ENCODE results near the gene PPM1H.
"Not testable (repeated sequence)": the region's sequence is repeated elsewhere in the genome, so short reads cannot be mapped to it uniquely, and the experiment has no call there.

Gene PPM1H

DNA sequence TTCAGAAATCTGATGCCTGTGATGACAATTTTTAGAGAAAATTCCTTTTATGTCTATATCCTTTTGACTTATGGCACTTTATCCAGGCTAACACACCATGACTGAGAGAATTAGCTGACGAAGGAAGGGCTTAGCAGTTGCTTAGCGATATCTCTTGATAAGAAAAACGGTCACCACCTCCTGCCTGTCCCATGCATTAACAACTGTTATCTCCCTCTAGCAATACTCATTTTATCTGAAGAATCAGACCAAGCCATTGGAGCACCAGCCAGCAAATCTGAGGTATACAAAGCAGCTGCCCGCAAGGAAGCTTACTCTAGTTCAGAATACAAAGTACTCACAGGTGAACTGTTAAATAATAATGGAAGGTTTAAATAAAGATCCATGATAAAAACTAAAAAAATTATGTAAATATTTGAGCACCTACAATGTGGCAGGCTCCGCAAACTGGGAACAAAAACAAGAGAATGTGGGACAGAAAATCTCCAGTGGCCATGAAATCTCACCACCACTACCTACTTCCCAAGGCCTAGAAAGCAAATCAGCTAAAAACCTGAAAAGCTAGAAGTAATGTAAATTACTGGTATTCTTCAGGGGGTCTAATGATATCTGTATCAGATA, 24.3 kb downstream of the PPM1H start:
- DNase-seq (ENCODE audit: low spot score) (no peak), FAIRE-seq (no peak)

DNA sequence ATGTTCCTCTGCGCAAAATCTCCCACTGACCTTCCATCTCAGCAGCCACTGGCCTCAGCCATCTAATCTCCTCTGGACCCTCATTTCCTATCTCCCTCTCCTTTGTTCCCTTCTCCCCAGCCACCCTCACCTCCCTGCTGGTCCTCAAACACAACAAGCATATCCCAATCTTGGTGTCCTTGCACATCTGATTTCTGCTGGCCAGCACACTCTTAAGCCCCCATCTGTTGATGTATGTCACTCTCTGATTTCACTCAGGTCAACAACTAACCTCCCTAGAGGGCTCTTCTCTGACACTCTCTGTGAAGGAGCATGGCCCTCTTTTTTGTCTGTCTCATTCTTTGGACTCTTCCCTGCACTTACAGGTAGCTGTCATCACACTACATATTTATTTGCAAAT, 25.6 kb downstream of the PPM1H start:
- FAIRE-seq (no peak), DNase-seq (ENCODE audit: low spot score) (no peak)

DNA sequence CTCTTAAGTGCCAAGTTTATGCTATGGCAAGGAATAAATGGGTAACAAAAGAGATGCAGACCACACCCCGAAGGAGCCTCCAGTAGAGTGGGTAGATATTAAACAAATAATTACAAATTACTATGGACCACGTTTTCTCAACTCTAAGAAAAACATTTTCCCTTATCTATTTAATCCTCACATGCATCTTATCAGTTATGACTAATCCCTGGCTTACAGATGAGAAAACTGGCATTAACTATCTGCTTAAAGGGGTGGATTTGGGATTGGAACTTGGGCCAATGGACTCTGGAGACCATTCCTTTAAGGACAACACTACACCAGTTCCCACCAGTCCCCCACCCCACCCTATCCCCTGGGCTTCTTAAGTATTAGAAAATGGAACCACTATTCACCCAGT, 26.3 kb downstream of the PPM1H start:
- no peak for DNase-seq (ENCODE audit: low spot score)

DNA sequence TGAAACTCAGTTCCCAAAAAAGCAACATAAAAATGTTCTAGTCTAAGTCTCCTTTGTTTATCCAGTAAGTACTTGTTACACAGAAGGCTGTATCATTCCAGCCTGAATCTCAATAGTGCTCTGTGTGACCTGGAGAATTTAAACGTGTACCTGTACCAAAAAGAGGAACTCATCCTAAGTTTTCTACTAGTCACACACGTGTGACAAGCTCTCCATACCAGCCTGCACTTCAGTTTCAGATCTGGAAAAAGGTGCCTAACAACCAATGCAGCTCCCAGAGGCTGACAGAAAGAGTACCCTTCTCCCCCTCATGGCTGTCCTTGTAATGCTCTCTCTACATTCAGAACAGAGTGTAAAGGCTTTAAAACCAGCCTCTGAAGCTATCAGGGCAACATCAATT, 27.4 kb downstream of the PPM1H start:
- FAIRE-seq (no peak), DNase-seq (ENCODE audit: low spot score) (no peak)

More for the DNA sequence above, 26.3 kb downstream of the PPM1H start:
- FAIRE-seq: no peak

DNA sequence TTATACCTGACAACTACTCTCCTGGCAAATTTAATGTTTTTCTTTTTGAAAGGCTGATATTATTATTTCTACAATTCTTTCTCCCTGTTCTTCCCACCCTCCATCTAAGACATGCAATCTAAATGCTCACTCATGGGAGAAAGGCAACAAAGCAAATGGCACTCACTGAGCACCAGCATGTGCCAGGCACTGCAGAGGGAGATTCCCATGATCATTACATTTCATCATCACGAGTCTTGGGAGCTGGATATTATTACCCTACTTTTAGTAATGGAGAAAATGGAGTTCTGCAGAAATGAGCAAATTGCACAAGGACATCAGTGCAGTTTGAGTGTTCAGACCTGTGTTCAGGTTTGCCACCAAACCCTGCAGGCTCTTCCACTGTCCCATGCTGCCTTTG, 27.9 kb downstream of the PPM1H start:
- DNase-seq (ENCODE audit: low spot score) (no peak), FAIRE-seq (no peak)

DNA sequence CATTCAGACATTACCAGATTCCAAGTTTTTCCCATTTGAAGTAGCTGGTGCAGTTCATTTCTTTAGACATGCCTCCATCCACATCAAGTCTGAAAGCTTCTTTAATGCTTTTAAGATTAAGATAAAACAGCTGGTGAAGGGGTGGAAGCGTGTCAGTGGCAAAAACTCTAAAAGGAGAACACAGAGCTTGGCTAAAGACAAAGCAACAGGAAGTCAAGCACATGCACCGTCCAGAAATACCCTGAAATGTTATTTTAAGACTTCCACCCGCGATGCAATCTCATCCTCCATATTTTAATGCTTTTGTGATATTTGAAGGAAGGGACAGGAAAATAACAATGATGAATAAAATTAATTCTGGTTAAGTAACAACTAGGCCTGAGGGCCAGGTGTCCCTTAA, 31.8 kb downstream of the PPM1H start:
- FAIRE-seq (no peak), DNase-seq (ENCODE audit: low spot score) (no peak)

DNA sequence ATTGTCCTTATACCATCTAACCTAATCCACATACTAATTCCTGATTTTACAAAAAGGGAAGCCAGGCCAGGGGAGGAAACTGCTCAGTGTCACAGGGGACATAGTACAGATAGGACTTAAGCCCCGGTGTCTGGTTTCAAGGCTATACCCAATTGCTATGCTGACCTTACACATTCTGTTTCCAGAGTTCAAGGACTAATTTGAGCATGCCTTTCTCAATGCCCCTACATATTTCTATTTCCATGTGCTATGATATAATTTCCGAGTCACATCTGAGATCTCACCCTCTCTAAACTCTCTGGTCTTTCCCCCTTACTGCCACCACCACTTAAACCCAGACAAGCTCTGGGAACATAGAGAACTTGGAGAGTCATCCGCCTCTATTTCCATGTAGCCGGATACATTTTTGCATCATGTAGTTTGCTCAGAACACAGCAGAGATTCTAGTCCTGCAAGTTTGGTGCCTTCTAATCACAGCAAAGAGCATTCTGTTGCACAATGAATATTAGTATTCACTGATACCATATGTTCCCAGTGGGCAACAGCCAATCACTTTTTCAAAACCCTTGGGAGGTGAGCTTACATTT, 34.2 kb downstream of the PPM1H start:
- FAIRE-seq (no peak), DNase-seq (ENCODE audit: low spot score) (no peak)

DNA sequence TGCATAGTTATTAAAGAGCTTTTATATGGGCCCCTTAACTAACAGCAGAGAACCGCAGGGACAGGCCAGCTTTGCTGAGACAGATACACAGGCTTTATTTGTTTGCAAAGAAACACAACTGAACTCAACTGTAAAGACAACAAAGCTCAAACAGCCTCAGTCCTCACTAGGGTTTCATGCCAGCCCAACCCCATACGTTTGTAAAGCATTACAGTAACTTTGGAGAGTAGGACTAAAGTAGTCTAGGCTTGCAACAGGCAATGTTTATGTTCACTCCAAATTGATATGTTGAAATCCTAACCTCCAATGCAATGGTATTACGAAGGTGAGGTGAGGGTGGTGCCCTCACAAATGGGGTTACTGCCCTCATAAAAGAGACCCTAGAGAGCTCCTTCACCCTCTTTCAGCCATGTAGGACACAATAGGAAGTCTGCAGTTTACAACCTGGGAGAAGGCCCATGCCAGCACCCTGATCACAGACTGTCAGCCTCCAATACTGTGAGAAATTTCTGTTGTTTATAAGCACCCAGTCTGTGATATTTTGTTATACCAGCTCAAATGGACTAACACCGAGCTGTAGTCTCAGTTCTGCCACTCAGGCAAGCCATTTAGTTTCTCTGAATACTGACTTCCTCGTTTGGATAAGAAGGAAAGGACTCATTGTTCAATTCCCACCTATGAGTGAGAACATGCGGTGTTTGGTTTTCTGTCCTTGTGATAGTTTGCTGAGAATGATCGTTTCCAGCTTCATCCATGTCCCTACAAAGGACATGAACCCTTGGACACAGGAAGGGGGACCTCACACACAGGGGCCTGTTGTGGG, 35.2 kb downstream of the PPM1H start:
- DNase-seq (ENCODE audit: low spot score) (no peak), FAIRE-seq (no peak)

DNA sequence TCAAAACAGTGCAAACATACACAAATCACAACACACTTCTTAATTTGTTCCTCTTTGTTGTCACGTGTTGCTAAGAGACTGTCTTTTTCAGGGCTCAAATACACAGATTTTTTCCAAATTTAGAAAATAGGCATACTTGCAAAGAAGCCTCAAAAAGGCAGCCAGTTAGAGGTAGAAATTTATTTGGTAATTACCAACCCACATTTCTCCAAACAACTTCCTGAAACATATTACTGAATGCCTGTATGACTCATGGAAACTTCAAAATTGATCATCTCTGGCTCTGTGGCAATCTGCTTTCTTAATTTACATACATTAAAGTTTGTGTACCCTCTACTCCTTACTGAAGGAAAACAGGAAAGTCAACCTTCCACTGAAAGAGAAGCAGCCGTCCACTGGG, 36.4 kb downstream of the PPM1H start:
- FAIRE-seq: no peak
- DNase-seq (ENCODE audit: low spot score): no peak

DNA sequence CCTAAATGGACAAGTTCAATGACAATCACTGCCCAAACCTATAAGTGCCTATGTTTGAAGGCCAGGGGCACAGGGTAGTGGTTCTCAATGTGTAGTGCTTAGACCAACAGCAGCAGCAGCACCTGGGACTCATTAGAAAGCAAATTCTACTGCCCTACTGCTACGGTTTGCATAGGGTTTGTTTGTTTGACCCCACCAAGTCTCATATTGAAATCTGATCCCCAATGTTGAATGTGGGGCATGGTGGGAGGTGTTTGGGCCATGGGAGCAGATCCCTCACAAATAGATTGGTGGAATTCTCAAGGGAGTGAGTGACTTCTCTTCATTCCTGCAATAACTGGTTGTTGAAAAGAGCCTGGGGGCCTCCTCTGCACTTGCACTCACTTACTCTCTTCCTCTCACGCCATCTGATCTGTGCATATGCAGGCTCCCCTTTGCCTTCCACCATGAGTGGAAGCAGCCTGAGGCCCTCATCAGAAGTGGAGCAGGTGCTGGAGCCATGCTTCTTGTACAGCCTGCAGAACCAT, 39.5 kb downstream of the PPM1H start:
- no peak for FAIRE-seq
- DNase-seq (ENCODE audit: low spot score): no peak

DNA sequence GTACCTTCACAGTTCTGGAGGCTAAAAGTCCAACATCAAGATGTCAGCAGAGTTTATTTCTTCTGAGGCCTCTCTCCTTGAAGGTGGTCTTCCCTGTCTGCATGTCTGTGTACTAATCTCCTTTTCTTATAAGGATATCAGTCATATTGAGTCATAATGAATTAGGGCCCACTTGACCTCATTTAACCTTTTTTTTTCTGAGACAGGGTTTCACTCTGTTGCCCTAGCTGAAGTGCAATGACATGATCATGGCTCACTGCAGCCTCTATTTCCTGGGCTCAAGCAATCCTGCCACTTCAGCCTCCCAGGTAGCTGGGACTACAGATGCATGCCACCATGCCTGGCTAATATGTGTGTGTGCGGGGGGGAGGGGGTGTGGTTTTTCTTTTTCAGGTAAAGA, 41.7 kb downstream of the PPM1H start:
- no peak for FAIRE-seq
- no peak for DNase-seq (ENCODE audit: low spot score)

DNA sequence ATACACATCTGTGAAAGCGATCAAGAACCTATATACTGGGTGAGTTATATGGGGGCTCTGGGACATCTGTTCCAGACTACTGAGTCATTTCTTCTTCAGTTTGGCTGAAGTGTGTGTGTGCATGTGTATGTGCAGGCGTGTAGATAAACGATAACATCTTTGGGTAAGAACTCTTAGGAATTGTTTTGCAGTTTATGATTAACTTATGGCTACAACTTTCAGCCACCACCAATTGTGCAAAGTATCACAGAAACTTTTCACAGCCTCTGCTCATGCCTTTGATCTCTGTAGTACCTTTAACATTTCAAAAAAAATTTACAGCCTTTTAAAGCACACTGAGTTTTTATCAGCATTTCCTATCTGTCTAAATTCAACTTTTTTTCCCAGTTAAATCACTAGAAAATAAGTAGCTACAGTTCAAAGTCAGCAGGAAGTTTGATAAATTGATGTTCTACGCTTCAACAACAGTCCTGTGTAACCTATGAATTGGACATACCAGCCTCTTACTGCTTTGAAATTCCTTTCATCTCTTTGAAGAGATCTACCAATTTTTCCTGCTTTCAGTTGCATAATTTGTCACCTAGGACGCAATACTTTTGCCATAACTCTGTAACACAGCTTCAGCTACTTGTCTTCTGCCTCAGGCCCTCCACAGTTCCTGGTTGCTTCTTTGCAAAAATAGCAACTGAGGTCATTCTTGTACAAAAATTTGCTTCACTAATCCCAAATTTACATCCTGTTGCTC, 43.0 kb downstream of the PPM1H start:
- FAIRE-seq (no peak), DNase-seq (ENCODE audit: low spot score) (no peak)

DNA sequence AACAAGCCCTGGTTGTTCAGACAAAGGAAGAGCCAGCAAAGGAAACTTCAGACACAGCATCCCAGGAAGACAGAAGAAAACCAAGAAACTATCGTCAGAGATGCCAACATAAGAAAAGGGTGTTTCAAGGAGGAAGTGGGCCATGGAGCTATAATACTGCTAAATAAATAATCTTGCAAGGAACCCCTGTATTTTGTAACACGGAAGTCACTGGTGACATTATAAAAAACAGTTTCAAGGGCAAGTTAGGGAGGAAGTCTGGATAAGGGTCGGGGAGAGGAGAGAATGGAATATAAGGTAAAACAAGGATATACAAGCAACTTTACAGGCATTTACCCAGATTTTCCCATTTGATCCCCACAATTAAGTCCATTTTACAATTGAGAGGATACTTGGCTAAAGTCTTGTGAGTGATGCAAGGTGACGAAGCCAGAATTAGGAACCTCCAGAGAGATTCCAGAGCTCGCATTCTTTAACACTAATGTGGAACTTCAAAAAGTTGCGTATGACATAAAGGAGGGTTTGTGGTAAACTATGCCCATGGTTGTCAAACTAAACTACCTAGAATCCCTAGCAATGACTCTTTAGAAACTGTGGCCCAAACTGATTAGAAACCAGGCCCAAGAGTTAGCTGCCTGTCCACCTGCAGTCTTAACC, 46.4 kb downstream of the PPM1H start:
- DNase-seq (ENCODE audit: low spot score): no peak
- no peak for FAIRE-seq

DNA sequence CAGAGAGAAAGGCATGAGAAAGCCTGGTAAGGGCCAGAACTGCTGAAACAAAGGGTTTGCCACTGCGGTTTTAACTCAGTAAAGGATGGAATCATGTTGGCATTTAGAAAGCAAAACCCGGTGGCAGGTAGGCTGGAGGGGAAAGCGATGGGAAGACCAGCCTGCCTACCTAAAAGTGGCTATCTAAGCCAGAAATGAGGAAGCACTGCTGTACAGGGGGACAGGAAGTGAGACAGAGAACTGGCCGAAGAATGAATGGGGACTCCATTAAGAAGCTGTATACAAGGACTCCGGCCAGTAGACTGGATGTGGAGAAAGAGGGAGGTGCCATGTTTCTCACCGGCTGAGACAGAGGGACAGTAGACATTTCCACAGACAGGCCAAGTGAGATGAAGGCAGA, 48.2 kb downstream of the PPM1H start:
- FAIRE-seq: no peak

DNA sequence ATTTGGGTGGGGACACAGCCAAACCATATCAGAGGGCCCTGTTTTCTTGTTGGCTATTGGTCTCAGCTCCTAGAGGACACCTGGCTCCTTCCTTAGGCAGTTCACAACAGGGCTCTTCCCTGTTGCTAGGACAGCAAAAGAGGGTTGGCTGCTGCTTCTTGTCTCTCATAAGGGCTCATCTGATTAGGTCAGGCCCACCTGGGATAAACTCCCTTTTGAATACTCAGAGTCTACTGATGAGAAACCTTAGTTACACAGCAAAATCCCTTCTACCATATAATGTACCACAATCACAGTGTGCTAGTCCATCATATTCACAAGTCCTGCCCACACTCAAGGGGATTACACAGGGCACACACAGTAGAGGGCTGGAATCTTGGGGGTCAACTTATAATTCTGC, 49.7 kb downstream of the PPM1H start:
- no peak for DNase-seq (ENCODE audit: low spot score)
- no peak for FAIRE-seq

More for the DNA sequence above, 48.2 kb downstream of the PPM1H start:
- DNase-seq (ENCODE audit: low spot score): no peak

DNA sequence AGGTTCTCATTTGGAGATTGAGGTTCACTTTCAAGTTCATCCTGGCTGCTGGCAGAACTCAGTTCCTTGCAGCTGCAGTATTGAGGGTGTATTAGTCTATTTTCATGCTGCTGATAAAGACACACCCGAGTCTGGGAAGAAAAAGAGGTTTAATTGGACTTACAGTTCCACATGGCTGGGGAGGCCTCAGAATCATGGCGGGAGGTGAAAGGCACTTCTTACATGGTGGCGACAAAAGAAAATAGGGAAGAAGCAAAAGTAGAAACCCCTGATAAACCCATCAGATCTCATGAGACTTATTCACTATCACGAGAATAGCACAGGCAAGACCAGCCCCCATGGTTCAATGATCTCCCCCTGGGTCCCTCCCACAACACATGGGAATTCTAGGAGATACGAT, 50.1 kb downstream of the PPM1H start:
- FAIRE-seq; DNase-seq (ENCODE audit: low spot score): not testable (repeated sequence)

DNA sequence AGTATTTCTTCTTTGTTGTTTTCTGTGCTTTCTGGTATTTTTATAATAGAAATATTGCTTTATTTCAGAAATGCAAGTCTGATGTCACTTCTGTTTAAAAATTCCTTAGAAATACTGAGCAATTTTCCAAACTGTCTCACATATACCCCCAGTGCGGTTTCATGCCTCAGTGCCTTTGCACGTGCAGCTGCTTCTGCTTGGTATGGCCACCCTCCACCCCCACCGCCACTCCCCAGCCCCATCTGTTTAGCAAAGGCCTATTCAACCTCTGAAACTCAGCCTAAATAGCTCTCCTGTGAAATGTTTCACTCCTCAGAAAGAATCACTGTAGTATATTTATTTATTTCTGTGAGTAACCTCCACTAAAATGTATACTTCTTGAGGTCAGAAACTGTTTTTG, 52.3 kb downstream of the PPM1H start:
- no peak for DNase-seq (ENCODE audit: low spot score)

DNA sequence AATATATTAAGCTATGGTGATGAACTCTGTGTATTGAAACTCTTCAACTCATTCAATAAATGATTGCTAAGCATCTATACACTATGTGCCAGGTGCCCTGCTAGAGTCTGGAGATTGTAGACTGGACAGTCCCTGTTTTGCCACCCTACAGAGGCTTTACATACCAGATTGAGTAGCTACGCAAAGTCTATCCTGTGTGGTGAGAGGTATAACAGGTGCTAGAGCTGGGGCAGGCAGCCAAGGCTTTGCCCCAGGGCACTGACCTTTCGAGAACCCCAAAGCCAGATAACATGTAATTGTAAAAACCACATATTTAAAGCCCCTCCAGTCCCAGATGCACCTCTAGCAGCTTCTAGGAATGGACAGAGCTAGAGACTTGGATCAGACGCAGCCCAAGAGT, 52.8 kb downstream of the PPM1H start:
- DNase-seq (ENCODE audit: low spot score): no peak
- no peak for FAIRE-seq

More for the DNA sequence above, 52.3 kb downstream of the PPM1H start:
- no peak for FAIRE-seq

DNA sequence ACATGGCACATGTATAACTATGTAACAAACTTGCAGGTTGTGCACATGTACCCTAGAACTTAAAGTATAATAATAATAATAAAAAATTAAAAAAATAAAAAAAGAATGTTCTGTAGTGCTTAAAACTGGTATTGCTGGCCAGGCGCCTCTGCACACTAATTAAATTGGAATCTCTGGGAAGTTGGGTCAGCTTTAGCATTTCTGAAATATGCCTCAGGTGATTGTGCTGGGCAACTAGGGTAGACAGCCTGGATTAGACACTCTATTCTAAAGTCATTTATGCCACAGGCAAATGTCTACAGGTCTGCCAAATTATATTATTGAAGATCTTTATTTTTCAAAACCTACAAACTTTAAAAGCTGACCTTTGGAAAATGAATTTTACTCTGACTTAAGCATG, 55.3 kb downstream of the PPM1H start:
- DNase-seq (ENCODE audit: low spot score) (no peak), FAIRE-seq (no peak)

DNA sequence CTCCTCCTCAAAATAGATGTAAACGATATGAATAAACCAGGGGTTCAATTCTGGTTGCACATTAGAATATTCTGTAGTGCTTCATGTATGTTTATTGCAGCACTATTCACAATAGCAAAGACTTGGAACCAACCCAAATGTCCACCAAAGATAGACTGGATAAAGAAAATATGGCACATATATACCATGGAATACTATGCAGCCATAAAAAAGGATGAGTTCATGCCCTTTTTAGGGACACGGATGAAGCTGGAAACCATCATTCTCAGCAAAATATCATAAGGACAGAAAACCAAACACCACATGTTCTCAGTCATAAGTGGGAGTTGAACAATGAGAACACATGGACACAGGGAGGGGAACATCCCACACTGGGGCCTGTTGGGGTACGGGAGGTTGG, 55.7 kb downstream of the PPM1H start:
- not testable (repeated sequence) for FAIRE-seq; DNase-seq (ENCODE audit: low spot score)

DNA sequence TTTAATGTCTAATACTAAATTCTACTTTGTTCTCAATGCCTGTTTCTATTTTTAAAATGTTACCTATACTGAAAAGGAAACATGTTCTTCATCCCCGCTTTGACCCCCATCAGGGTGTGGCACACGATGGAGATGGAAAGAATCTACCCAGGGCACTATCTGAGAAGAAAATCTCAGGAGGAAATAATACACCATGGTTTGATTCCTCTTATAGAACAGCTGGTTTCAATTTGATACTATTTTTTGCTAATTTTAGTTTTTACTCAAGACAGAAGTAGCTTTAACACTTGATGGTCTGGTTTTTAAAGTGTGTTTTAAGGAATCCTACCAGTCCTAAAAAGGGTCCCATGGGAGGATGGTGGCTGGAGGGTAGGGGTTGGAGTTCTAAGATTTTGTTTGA, 56.7 kb downstream of the PPM1H start:
- DNase-seq (ENCODE audit: low spot score) (no peak), FAIRE-seq (no peak)
